ENCODE results near the gene RECK. TPM values are rescaled to one million over a fixed set of nuclear protein-coding genes. Genes with fewer than 3 reads are reported as not detected.

RECK gene
- total RNA-seq, 5 donors from 2014 or later (not counting 1 experiment from before 2014, with no cell fraction given): 8.9 to 11.4 (median 9.9) TPM

DNA sequence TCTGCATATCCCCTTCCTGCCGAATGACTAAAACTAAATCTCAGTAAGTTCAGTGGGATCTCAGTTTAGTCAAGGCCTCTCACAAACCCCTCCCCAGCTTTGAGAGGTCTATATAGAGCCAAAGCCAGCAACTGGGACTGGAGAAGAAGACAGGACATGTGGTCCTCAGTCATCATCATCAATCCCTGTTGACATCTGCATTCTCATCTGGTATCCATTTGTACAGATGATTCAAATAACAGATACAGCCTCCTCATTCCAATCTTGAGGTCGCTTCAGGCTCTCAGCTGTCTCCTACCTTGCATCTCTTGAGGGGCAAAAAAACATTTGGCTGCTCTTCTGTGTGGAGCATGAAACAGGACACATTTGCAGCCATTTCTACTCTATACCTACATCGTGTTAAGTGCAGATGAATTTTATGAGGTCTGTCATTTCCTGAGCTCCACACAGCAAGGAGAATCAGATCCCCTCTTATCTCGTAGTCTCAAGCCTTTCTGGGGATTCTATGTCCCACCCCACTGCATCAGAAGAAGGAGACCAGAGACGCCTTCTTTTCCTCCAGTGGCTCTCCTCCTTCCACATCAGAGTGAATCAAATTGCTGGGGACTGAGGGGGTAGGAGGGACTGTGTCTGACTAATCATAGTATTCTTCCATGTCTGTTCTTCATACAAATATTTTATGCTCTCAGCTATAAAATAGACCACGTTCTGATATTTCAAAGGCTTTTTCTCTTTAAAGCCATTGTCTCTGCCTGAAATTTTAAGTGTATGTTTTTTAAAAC lies 4.7 kb upstream of the RECK start:
- Mint-ChIP-seq H3K4me1 (peaks cover 0 to 4% (median 4%) of the 10 kb centered on the region in 3 donors), H3K27me3 (no peaks in the 10 kb centered on the region)

GRCh38 chr9:36033788-36034187 lies 2.9 kb upstream of the RECK start:
- no peak overlapping the region for H3K27ac ChIP-seq (ENCODE audit: low read length)
- no peak overlapping the region for H3K27ac Mint-ChIP-seq
- H3K9me3 ChIP-seq: no peaks in the 10 kb centered on the region
- H3K36me3 Mint-ChIP-seq: no peaks in the 10 kb centered on the region
- peaks cover 0 to 4% of the 10 kb centered on the region in 2 experiments for H3K27me3 ChIP-seq (replicated peaks in 1 of 2; ENCODE audit: control insufficient read depth in 2 of 2, extremely low read depth in 1 of 2, insufficient read depth in 2 of 2, low read length in 1 of 2)
- H3K4me1 Mint-ChIP-seq: peaks cover 17 to 18% (median 17%) of the 10 kb centered on the region in 3 donors
- H3K36me3 ChIP-seq (ENCODE audit: control insufficient read depth in 2 of 2, extremely low read depth in 1 of 2, insufficient read depth in 1 of 2, low read length in 1 of 2): no peaks in the 10 kb centered on the region
- CTCF ChIA-PET: interaction anchor here in 1 of 2 donors (0.6 to 1.2 kb wide), 2 partner anchors 10 to 26 kb away, joined by 3 read pairs; no protein-coding TSS in a partner anchor
- ATAC-seq (replicated peaks in 1 of 4) (no peak), DNase-seq (no peak)
- no peaks in the 10 kb centered on the region for H3K27me3 Mint-ChIP-seq
- H3K4me3 ChIP-seq (ENCODE audit: control insufficient read depth in 1 of 2, extremely low read depth in 1 of 2, low read length in 1 of 2): no peak overlapping the region
- H3K4me3 Mint-ChIP-seq: no peak overlapping the region
- no CpG with 5 or more reads among the region's 3 CpGs for WGBS (ENCODE audit: insufficient coverage)
- POLR2A ChIA-PET: interaction anchor here in 1 of 2 donors (0.6 kb wide), 1 partner anchor 194 kb away, joined by 4 read pairs; no protein-coding TSS in a partner anchor
- H3K9me3 Mint-ChIP-seq: no peaks in the 10 kb centered on the region
- peaks cover 12 to 16% of the 10 kb centered on the region in 2 experiments for H3K4me1 ChIP-seq (ENCODE audit: control insufficient read depth in 1 of 2, extremely low read depth in 1 of 2, insufficient read depth in 2 of 2, low read length in 2 of 2)

More for the DNA sequence above, 4.7 kb upstream of the RECK start:
- no peaks in the 10 kb centered on the region for H3K36me3 Mint-ChIP-seq
- ATAC-seq (replicated peaks in 1 of 4): no peak
- Histone ChIP-seq H3K27me3 (replicated peaks in 1 of 2; ENCODE audit: control insufficient read depth in 2 of 2, extremely low read depth in 1 of 2, insufficient read depth in 2 of 2, low read length in 1 of 2) (peaks cover 0 to 4% of the 10 kb centered on the region in 2 experiments), H3K36me3 (ENCODE audit: control insufficient read depth in 2 of 2, extremely low read depth in 1 of 2, insufficient read depth in 1 of 2, low read length in 1 of 2) (no peaks in the 10 kb centered on the region), H3K9me3 (no peaks in the 10 kb centered on the region), H3K4me1 (ENCODE audit: control insufficient read depth in 1 of 2, extremely low read depth in 1 of 2, insufficient read depth in 2 of 2, low read length in 2 of 2) (peaks cover 0 to 6% of the 10 kb centered on the region in 2 experiments), H3K27ac (ENCODE audit: low read length) (no peak overlapping the region), H3K4me3 (ENCODE audit: control insufficient read depth in 1 of 2, extremely low read depth in 1 of 2, low read length in 1 of 2) (no peak overlapping the region)
- 60% methylated on average over 1 of the region's 6 CpGs for WGBS (ENCODE audit: insufficient coverage)
- DNase-seq: no peak
- H3K27ac Mint-ChIP-seq: no peak overlapping the region
- POLR2A ChIA-PET: interaction anchor here in 1 of 2 donors (0.6 kb wide), 1 partner anchor 340 kb away, joined by 5 read pairs; no protein-coding TSS in a partner anchor
- CTCF ChIA-PET: interaction anchor here in 1 of 2 donors (0.6 to 1.0 kb wide), 2 partner anchors 157 to 1450 kb away, joined by 3 to 6 read pairs; no protein-coding TSS in a partner anchor
- no peak overlapping the region for H3K4me3 Mint-ChIP-seq
- no peaks in the 10 kb centered on the region for H3K9me3 Mint-ChIP-seq

DNA sequence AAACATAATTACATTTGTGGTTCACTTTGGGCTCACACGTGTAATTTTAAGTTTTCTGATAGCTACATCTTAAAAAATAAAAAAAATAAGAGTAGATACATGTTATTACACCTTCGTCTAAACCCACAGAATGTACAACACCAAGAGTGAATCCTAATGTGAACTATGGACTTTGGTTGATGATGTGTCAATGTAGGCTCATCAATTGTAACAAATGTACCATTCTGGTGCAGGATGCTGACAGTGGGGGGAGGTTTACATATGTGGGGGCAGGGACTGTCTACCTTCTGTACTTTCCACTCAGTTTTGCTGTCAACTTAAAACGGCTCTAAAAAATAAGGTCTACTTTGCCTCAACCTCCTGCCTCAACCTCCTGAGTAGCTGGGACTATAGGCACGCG lies 2.5 kb upstream of the RECK start:
- Histone ChIP-seq H3K27me3 (replicated peaks in 1 of 2; ENCODE audit: control insufficient read depth in 2 of 2, extremely low read depth in 1 of 2, insufficient read depth in 2 of 2, low read length in 1 of 2) (peaks cover 0 to 4% of the 10 kb centered on the region in 2 experiments), H3K4me1 (ENCODE audit: control insufficient read depth in 1 of 2, extremely low read depth in 1 of 2, insufficient read depth in 2 of 2, low read length in 2 of 2) (peaks cover 13 to 16% of the 10 kb centered on the region in 2 experiments), H3K4me3 (ENCODE audit: control insufficient read depth in 1 of 2, extremely low read depth in 1 of 2, low read length in 1 of 2) (no peak overlapping the region), H3K9me3 (no peaks in the 10 kb centered on the region), H3K27ac (ENCODE audit: low read length) (no peak overlapping the region), H3K36me3 (ENCODE audit: control insufficient read depth in 2 of 2, extremely low read depth in 1 of 2, insufficient read depth in 1 of 2, low read length in 1 of 2) (no peaks in the 10 kb centered on the region)
- no peaks in the 10 kb centered on the region for H3K36me3 Mint-ChIP-seq
- ATAC-seq (replicated peaks in 1 of 4) (no peak), DNase-seq (no peak)
- no peaks in the 10 kb centered on the region for H3K27me3 Mint-ChIP-seq
- H3K4me1 Mint-ChIP-seq: peaks cover 21% of the 10 kb centered on the region in 3 donors
- no peaks in the 10 kb centered on the region for H3K9me3 Mint-ChIP-seq
- WGBS (ENCODE audit: insufficient coverage): no CpG with 5 or more reads among the region's 5 CpGs
- H3K4me3 Mint-ChIP-seq: no peak overlapping the region
- POLR2A ChIA-PET: interaction anchor here in 1 of 2 donors (0.6 kb wide), 1 partner anchor 194 kb away, joined by 4 read pairs; no protein-coding TSS in a partner anchor
- CTCF ChIA-PET: interaction anchor here in 1 of 2 donors (0.6 to 1.2 kb wide), 2 partner anchors 11 to 26 kb away, joined by 3 read pairs; no protein-coding TSS in a partner anchor
- no peak overlapping the region for H3K27ac Mint-ChIP-seq

- no peak overlapping the region for H3K27ac ChIP-seq (ENCODE audit: low read length)
- 100% methylated on average over 2 of the region's 2 CpGs for WGBS (ENCODE audit: insufficient coverage)
- ChIA-PET CTCF (interaction anchor here (0.6 to 1.2 kb wide), 3 partner anchors 12 to 131 kb away, joined by 3 to 4 read pairs (median 3); no protein-coding TSS in a partner anchor), POLR2A (no interaction called here)
- H3K36me3 Mint-ChIP-seq: no peaks in the 10 kb centered on the region
- H3K4me1 Mint-ChIP-seq: peaks cover 27 to 29% (median 28%) of the 10 kb centered on the region in 3 donors
- DNase-seq (no peak), ATAC-seq (replicated peaks in 1 of 4) (no peak)
- no peaks in the 10 kb centered on the region for H3K36me3 ChIP-seq (ENCODE audit: control insufficient read depth in 2 of 2, extremely low read depth in 1 of 2, insufficient read depth in 1 of 2, low read length in 1 of 2)
- H3K27ac Mint-ChIP-seq: no peak overlapping the region
- H3K27me3 Mint-ChIP-seq: no peaks in the 10 kb centered on the region
- peaks cover 16% of the 10 kb centered on the region in 2 experiments for H3K4me1 ChIP-seq (ENCODE audit: control insufficient read depth in 1 of 2, extremely low read depth in 1 of 2, insufficient read depth in 2 of 2, low read length in 2 of 2)
- H3K4me3 Mint-ChIP-seq: peak overlapping the region in 2 of 3 donors; percentile 54 to 87
- no peaks in the 10 kb centered on the region for H3K9me3 Mint-ChIP-seq
- H3K27me3 ChIP-seq (replicated peaks in 1 of 2; ENCODE audit: control insufficient read depth in 2 of 2, extremely low read depth in 1 of 2, insufficient read depth in 2 of 2, low read length in 1 of 2): peaks cover 0 to 4% of the 10 kb centered on the region in 2 experiments
- no peaks in the 10 kb centered on the region for H3K9me3 ChIP-seq
- no peak overlapping the region for H3K4me3 ChIP-seq (ENCODE audit: control insufficient read depth in 1 of 2, extremely low read depth in 1 of 2, low read length in 1 of 2)
Observed at GRCh38 chr9:36035006-36035405, 1.7 kb upstream of the RECK start.

GRCh38 chr9:36036253-36036779 lies 397 bp upstream of the RECK start:
- no peak overlapping the region for H3K27ac ChIP-seq (ENCODE audit: low read length)
- no peak overlapping the region for H3K27ac Mint-ChIP-seq
- H3K9me3 Mint-ChIP-seq: no peaks in the 10 kb centered on the region
- no peak for ATAC-seq (replicated peaks in 1 of 4)
- H3K36me3 ChIP-seq (ENCODE audit: control insufficient read depth in 2 of 2, extremely low read depth in 1 of 2, insufficient read depth in 1 of 2, low read length in 1 of 2): no peaks in the 10 kb centered on the region
- DNase-seq: no peak
- peaks cover 0 to 4% of the 10 kb centered on the region in 2 experiments for H3K27me3 ChIP-seq (replicated peaks in 1 of 2; ENCODE audit: control insufficient read depth in 2 of 2, extremely low read depth in 1 of 2, insufficient read depth in 2 of 2, low read length in 1 of 2)
- peak overlapping the region; percentile 84 to 85 for H3K4me3 ChIP-seq (ENCODE audit: control insufficient read depth in 1 of 2, extremely low read depth in 1 of 2, low read length in 1 of 2)
- no peaks in the 10 kb centered on the region for H3K9me3 ChIP-seq
- WGBS (ENCODE audit: insufficient coverage): 79% methylated on average over 5 of the region's 20 CpGs
- no peaks in the 10 kb centered on the region for H3K27me3 Mint-ChIP-seq
- ChIA-PET CTCF (no interaction called here), POLR2A (no interaction called here)
- H3K36me3 Mint-ChIP-seq: no peaks in the 10 kb centered on the region
- peaks cover 39 to 42% (median 40%) of the 10 kb centered on the region in 3 donors for H3K4me1 Mint-ChIP-seq
- peaks cover 16 to 23% of the 10 kb centered on the region in 2 experiments for H3K4me1 ChIP-seq (ENCODE audit: control insufficient read depth in 1 of 2, extremely low read depth in 1 of 2, insufficient read depth in 2 of 2, low read length in 2 of 2)
- peak overlapping the region; percentile 79 to 87 (median 84) for H3K4me3 Mint-ChIP-seq

DNA sequence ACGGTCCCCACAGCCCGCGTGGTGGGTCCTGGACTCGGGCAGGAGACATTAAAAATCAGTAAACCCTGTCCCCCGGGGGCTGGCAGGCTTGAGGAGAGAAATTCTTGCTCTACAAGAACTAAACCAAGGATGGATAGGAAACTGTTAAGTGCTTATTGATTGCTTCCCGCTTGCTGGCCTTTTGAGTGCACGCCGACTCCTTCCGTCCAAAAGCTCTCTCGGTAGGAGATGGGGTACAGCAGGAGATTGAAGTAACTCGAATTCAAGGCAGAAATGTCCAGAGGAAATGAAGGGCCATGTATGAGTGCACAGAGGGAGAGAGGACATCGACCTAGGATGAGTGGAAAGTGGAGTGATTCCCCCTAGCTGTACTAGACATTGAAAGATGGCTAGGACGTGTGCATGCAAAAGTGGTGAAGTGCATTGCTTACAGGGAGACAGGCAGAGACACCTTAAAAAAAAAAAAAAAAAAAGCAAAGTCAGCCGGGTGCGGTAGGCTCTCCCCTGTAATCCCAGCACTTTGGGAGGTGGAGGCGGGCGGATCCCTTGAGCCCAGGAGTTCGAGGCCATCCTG lies 923 bp downstream of the RECK start:
- no peaks in the 10 kb centered on the region for H3K9me3 ChIP-seq
- no peaks in the 10 kb centered on the region for H3K36me3 ChIP-seq (ENCODE audit: control insufficient read depth in 2 of 2, extremely low read depth in 1 of 2, insufficient read depth in 1 of 2, low read length in 1 of 2)
- Mint-ChIP-seq H3K9me3 (no peaks in the 10 kb centered on the region), H3K27me3 (no peaks in the 10 kb centered on the region), H3K4me3 (peak overlapping the region; percentile 83 to 93 (median 87)), H3K27ac (peak overlapping the region; percentile 46 to 71), H3K4me1 (peaks cover 51 to 55% (median 53%) of the 10 kb centered on the region in 3 donors), H3K36me3 (no peaks in the 10 kb centered on the region)
- peak overlapping the region; percentile 38 for H3K27ac ChIP-seq (ENCODE audit: low read length)
- peaks cover 24 to 30% of the 10 kb centered on the region in 2 experiments for H3K4me1 ChIP-seq (ENCODE audit: control insufficient read depth in 1 of 2, extremely low read depth in 1 of 2, insufficient read depth in 2 of 2, low read length in 2 of 2)
- DNase-seq (peak in 4 of 35 experiments; percentile 3 to 31 (median 10)), ATAC-seq (replicated peaks in 1 of 4) (peak in 2 of 4 experiments; percentile 10 to 15)
- peaks cover 0 to 4% of the 10 kb centered on the region in 2 experiments for H3K27me3 ChIP-seq (replicated peaks in 1 of 2; ENCODE audit: control insufficient read depth in 2 of 2, extremely low read depth in 1 of 2, insufficient read depth in 2 of 2, low read length in 1 of 2)
- POLR2A ChIA-PET: interaction anchor here in 1 of 2 donors (0.6 to 0.7 kb wide), 2 partner anchors 14 to 107 kb away, joined by 3 to 7 read pairs; no protein-coding TSS in a partner anchor
- 36% methylated on average over 11 of the region's 18 CpGs for WGBS (ENCODE audit: insufficient coverage)
- CTCF ChIA-PET: interaction anchor here (0.5 to 1.6 kb wide), 5 partner anchors 9 to 515 kb away, joined by 3 to 5 read pairs (median 3); no protein-coding TSS in a partner anchor
- H3K4me3 ChIP-seq (ENCODE audit: control insufficient read depth in 1 of 2, extremely low read depth in 1 of 2, low read length in 1 of 2): peak overlapping the region; percentile 84 to 85

Data from T-cell (primary cell).